Mucosa of rectum (tissue), 2 donors: ENCODE measurements around the gene UPB1.

ENCODE experiments used
- H3K27ac ChIP-seq, 2 donors: one replicate each; pipeline ENCODE4 v1.7.0; 2013; ENCODE audit warnings: inconsistent platforms in 2 of 2, low read depth in 2 of 2, low read length in 2 of 2
- H3K27me3 ChIP-seq, 2 donors: one replicate each; pipeline ENCODE4 v1.7.0; 2013; ENCODE audit warnings: low read length in 2 of 2; ENCODE audit not compliant: control insufficient read depth in 2 of 2, insufficient read depth in 2 of 2
- H3K36me3 ChIP-seq, 2 donors: one replicate each; pipeline ENCODE4 v1.7.0; 2013; ENCODE audit warnings: low read length in 2 of 2; ENCODE audit not compliant: control insufficient read depth in 2 of 2, insufficient read depth in 2 of 2
- H3K4me1 ChIP-seq, 2 donors: one replicate each; pipeline ENCODE4 v1.7.0; 2013; ENCODE audit warnings: low read length in 2 of 2, mild to moderate bottlenecking in 1 of 2; ENCODE audit not compliant: control insufficient read depth in 2 of 2, insufficient read depth in 2 of 2
- H3K4me3 ChIP-seq, 2 donors: one replicate each; pipeline ENCODE4 v1.7.0; 2013; ENCODE audit warnings: low read length in 2 of 2
- H3K9ac ChIP-seq, 2 donors: one replicate each; pipeline ENCODE4 v1.7.0; 2013; ENCODE audit warnings: low read length in 2 of 2, low read depth in 1 of 2, mild to moderate bottlenecking in 1 of 2
- H3K9me3 ChIP-seq, 2 donors: one replicate each; pipeline ENCODE4 v1.7.0; 2013; ENCODE audit warnings: low read length in 2 of 2; ENCODE audit not compliant: control insufficient read depth in 2 of 2
- donor health status: healthy.
- donor health status: Normal muscosa, but diverticular disease.

The UPB1 gene

DNA sequence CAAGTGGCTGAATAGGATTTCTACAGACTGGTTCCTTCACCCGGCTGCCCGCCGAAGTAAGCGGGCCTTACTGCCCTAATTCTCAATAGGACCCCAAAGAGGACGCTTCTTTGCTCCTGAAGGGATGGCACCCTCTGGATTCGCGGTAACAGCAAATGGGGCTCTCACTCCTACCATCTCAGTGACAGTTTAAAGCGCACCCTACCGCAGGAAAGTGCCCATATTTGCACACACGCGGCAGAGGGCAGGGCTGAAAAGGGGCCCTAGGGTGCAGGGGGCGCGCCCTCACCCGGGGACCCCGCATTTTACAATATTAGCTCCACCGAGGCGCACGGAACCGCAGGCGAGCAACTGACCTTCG lies 985 bp upstream of the UPB1 start:
- H3K27me3 ChIP-seq, result peaks cover 9 to 18% of the 10 kb centered on the region in 2 donors
- no peak overlapping the region for H3K9ac ChIP-seq
- no peaks in the 10 kb centered on the region for H3K36me3 ChIP-seq
- no peak overlapping the region for H3K27ac ChIP-seq
- no peaks in the 10 kb centered on the region for H3K9me3 ChIP-seq
- no peaks in the 10 kb centered on the region for H3K4me1 ChIP-seq
- no peak overlapping the region for H3K4me3 ChIP-seq

DNA sequence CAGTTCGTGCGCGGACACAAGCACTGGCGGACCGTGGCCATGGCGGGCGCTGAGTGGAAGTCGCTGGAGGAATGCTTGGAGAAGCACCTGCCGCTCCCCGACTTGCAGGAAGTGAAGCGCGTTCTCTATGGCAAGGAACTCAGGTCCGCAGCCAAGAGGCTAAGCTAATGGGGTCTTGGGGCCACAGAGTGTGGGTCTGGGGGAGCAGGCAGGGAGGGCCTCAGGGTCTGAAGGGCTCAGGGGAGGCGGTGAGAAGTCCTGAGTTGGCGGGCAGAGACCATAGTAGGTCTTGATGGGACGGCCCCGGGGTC lies 188 bp downstream of the UPB1 start:
- Histone ChIP-seq H3K27me3 (peaks cover 9 to 18% of the 10 kb centered on the region in 2 donors), H3K4me1 (no peaks in the 10 kb centered on the region), H3K36me3 (no peaks in the 10 kb centered on the region), H3K4me3 (no peak overlapping the region), H3K9ac (no peak overlapping the region), H3K9me3 (no peaks in the 10 kb centered on the region), H3K27ac (no peak overlapping the region)

GRCh38 chr22:24496234-24496633 lies 1.1 kb downstream of the UPB1 start:
- no peak overlapping the region for H3K9ac ChIP-seq
- no peak overlapping the region for H3K27ac ChIP-seq
- H3K36me3 ChIP-seq, result no peaks in the 10 kb centered on the region
- H3K27me3 ChIP-seq, result peaks cover 9 to 18% of the 10 kb centered on the region in 2 donors
- H3K9me3 ChIP-seq, result no peaks in the 10 kb centered on the region
- H3K4me3 ChIP-seq, result no peak overlapping the region
- no peaks in the 10 kb centered on the region for H3K4me1 ChIP-seq

GRCh38 chr22:24496661-24497060 lies 1.5 kb downstream of the UPB1 start:
- Histone ChIP-seq H3K27ac (no peak overlapping the region), H3K36me3 (no peaks in the 10 kb centered on the region), H3K9me3 (no peaks in the 10 kb centered on the region), H3K9ac (no peak overlapping the region), H3K4me3 (no peak overlapping the region), H3K27me3 (peaks cover 9 to 18% of the 10 kb centered on the region in 2 donors), H3K4me1 (no peaks in the 10 kb centered on the region)

DNA sequence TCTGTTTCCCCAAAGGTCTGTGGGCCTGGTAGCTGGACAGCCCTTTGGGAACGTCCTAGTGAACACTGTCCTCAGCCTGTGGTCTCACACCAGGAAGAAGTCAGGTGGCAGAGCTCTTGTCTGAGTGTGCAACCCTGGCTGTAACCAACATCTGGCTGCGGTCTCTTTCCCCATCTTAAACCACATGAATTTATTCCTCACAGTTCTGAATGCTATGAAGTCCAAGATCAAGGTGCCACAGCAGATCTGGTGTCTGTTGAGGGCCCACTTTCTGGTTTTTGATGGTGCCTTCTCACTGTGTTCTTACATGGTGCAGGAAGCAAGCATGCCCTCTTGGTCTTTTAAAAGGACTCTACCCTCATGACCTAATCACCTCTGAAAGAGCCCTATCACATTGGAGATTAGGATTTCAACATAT lies 2.7 kb downstream of the UPB1 start:
- no peaks in the 10 kb centered on the region for H3K9me3 ChIP-seq
- no peaks in the 10 kb centered on the region for H3K36me3 ChIP-seq
- peaks cover 9 to 18% of the 10 kb centered on the region in 2 donors for H3K27me3 ChIP-seq
- H3K9ac ChIP-seq, result no peak overlapping the region
- H3K4me3 ChIP-seq, result no peak overlapping the region
- no peak overlapping the region for H3K27ac ChIP-seq
- H3K4me1 ChIP-seq, result no peaks in the 10 kb centered on the region

GRCh38 chr22:24498824-24499223 lies 3.7 kb downstream of the UPB1 start:
- no peak overlapping the region for H3K9ac ChIP-seq
- no peaks in the 10 kb centered on the region for H3K9me3 ChIP-seq
- H3K4me1 ChIP-seq, result no peaks in the 10 kb centered on the region
- H3K36me3 ChIP-seq, result no peaks in the 10 kb centered on the region
- H3K27me3 ChIP-seq, result peaks cover 6 to 15% of the 10 kb centered on the region in 2 donors
- no peak overlapping the region for H3K4me3 ChIP-seq
- H3K27ac ChIP-seq, result no peak overlapping the region

DNA sequence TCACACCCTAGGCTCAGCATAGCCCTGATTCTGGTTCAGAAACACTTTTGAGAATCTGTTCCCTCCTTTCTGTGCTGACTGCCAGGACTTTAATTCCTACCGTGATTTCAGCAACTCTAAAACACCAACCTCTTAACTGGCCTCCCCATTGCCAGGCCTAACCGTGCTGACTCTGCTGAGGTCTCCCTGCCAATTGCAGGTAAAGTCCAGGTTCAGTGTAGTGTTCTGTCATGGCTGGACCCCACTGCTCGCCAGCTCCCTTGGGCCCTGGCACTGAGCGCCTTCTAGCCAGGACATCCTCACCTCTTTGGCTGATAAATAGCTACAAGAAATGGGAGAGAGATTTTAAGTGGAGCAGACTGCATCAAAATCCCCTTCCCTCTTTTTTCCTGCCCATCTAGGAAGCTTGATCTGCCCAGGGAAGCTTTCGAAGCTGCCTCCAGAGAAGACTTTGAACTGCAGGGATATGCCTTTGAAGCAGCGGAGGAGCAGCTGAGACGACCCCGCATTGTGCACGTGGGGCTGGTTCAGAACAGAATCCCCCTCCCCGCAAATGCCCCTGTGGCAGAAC lies 4.7 kb downstream of the UPB1 start:
- Histone ChIP-seq H3K27me3 (peaks cover 4 to 7% of the 10 kb centered on the region in 2 donors), H3K4me1 (no peaks in the 10 kb centered on the region), H3K4me3 (no peak overlapping the region), H3K9me3 (no peaks in the 10 kb centered on the region), H3K27ac (no peak overlapping the region), H3K9ac (no peak overlapping the region), H3K36me3 (no peaks in the 10 kb centered on the region)

DNA sequence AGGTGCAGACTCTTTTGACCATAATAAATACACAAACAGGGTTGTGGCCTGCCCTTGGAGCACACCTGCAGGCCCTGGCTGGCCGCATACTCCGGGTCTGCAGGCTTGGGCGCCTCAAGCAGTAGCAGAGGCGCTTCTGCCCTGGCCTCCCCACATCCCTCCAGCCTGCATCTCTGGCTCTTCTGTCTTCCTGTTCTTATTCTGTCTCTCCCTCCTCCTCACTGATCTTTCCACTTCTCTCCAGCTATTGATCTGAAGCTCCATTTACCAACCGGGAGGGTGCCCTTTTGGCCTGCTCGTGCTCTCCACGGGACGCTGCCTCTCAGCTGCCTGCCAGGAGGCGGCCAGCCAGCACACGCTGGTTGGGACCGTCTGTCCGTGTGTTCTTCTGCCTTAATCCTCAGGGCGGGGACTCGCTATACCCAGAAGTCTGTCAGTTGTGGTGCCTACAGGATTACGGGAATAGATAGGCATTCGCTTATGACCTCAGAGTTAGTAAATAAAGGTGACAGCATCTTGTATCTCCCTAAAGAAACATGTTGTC lies 5.2 kb downstream of the UPB1 start:
- Histone ChIP-seq H3K27ac (no peak overlapping the region), H3K4me1 (no peaks in the 10 kb centered on the region), H3K4me3 (no peak overlapping the region), H3K36me3 (no peaks in the 10 kb centered on the region), H3K27me3 (peaks cover 0 to 1% of the 10 kb centered on the region in 2 donors), H3K9me3 (no peaks in the 10 kb centered on the region), H3K9ac (no peak overlapping the region)

- Histone ChIP-seq H3K9ac (no peak overlapping the region), H3K4me1 (peaks cover 4 to 5% of the 10 kb centered on the region in 2 donors), H3K36me3 (no peaks in the 10 kb centered on the region), H3K4me3 (no peak overlapping the region), H3K27me3 (no peaks in the 10 kb centered on the region), H3K27ac (no peak overlapping the region), H3K9me3 (no peaks in the 10 kb centered on the region)
Measured at GRCh38 chr22:24501301-24502005, 6.3 kb downstream of the UPB1 start.

- no peak overlapping the region for H3K27ac ChIP-seq
- H3K4me3 ChIP-seq, result no peak overlapping the region
- H3K4me1 ChIP-seq, result peaks cover 9 to 10% of the 10 kb centered on the region in 2 donors
- H3K27me3 ChIP-seq, result no peaks in the 10 kb centered on the region
- H3K9ac ChIP-seq, result no peak overlapping the region
- no peaks in the 10 kb centered on the region for H3K9me3 ChIP-seq
- H3K36me3 ChIP-seq, result no peaks in the 10 kb centered on the region
Measured at GRCh38 chr22:24502034-24502433, 6.9 kb downstream of the UPB1 start.
